ENCODE measurements around the gene MOB3B.

The MOB3B gene

DNA sequence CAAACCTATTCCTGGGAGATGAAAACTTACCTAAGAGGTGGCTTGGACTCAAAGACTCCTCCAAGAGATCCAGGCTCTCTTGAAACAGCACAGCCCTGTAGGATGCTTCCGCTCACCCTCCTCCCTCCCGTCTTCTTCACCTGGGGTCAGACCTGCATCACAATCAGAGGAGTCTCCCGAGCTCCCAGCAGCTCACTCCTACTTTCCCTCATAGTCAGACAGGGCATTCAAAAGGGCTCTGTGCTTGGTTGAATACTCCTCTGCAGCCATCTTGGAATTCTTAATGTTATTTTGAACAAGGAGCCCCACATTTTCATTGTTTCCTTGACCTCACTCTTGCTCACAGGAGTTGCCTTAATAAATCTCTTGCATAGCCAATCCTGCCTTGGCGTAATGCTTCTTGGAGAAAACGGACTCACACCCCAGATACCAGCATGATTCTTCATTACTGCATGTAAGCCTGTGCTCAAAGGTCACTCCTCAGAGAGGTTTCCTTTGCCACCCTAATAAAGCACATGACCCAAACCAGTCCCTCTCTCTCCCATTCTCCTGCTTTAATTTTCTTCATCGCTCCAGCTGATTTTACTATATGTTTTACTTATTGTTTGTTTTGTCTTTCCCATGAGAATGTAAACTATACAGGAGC lies 52.6 kb downstream of the MOB3B start:
- H3K9me2 ChIP-seq (ENCODE audit: low read depth, low read length) = no peaks in the 10 kb centered on the region
- no peaks in the 10 kb centered on the region for H3K79me2 ChIP-seq (ENCODE audit: insufficient read depth, low read length)
- TF ChIP-seq, protein P1, sequence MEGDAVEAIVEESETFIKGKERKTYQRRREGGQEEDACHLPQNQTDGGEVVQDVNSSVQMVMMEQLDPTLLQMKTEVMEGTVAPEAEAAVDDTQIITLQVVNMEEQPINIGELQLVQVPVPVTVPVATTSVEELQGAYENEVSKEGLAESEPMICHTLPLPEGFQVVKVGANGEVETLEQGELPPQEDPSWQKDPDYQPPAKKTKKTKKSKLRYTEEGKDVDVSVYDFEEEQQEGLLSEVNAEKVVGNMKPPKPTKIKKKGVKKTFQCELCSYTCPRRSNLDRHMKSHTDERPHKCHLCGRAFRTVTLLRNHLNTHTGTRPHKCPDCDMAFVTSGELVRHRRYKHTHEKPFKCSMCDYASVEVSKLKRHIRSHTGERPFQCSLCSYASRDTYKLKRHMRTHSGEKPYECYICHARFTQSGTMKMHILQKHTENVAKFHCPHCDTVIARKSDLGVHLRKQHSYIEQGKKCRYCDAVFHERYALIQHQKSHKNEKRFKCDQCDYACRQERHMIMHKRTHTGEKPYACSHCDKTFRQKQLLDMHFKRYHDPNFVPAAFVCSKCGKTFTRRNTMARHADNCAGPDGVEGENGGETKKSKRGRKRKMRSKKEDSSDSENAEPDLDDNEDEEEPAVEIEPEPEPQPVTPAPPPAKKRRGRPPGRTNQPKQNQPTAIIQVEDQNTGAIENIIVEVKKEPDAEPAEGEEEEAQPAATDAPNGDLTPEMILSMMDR (IDR thresholded peaks at IDR 0.05; ENCODE audit: low read length) = no peak
- TF ChIP-seq EZH2 (IDR thresholded peaks at IDR 0.05; ENCODE audit: borderline replicate concordance, low read length) = no peak
- no peak overlapping the region for H3K27ac ChIP-seq (ENCODE audit: low read depth, low read length, poor library complexity, severe bottlenecking)
- H3K4me2 ChIP-seq (ENCODE audit: low read length) = no peak overlapping the region
- no peaks in the 10 kb centered on the region for H3K4me1 ChIP-seq (ENCODE audit: insufficient read depth, low read length, severe bottlenecking)
- no peaks in the 10 kb centered on the region for H3K9me3 ChIP-seq (ENCODE audit: low read length)
- H2AFZ ChIP-seq (ENCODE audit: low read length) = no peak overlapping the region
- no peak overlapping the region for H3K9ac ChIP-seq (ENCODE audit: low read length)
- H3F3A ChIP-seq (ENCODE audit: insufficient read depth, low read length) = no peaks in the 10 kb centered on the region
- no peaks in the 10 kb centered on the region for H3K27me3 ChIP-seq (ENCODE audit: insufficient read depth, low read length)
- no peaks in the 10 kb centered on the region for H3K36me3 ChIP-seq (ENCODE audit: insufficient read depth, low read length)
- no peaks in the 10 kb centered on the region for H4K20me1 ChIP-seq (ENCODE audit: insufficient read depth, low read length)
- no peak overlapping the region for H3K4me3 ChIP-seq (ENCODE audit: low read depth, low read length, poor library complexity, severe bottlenecking)

- Histone ChIP-seq H3K36me3 (ENCODE audit: insufficient read depth, low read length) (no peaks in the 10 kb centered on the region), H3K4me3 (ENCODE audit: low read depth, low read length, poor library complexity, severe bottlenecking) (no peak overlapping the region), H3K9me2 (ENCODE audit: low read depth, low read length) (no peaks in the 10 kb centered on the region), H3K79me2 (ENCODE audit: insufficient read depth, low read length) (no peaks in the 10 kb centered on the region), H3K27ac (ENCODE audit: low read depth, low read length, poor library complexity, severe bottlenecking) (no peak overlapping the region), H4K20me1 (ENCODE audit: insufficient read depth, low read length) (no peaks in the 10 kb centered on the region), H3K4me2 (ENCODE audit: low read length) (no peak overlapping the region), H3K9me3 (ENCODE audit: low read length) (no peaks in the 10 kb centered on the region), H3K9ac (ENCODE audit: low read length) (no peak overlapping the region), H3K4me1 (ENCODE audit: insufficient read depth, low read length, severe bottlenecking) (no peaks in the 10 kb centered on the region), H2AFZ (ENCODE audit: low read length) (no peak overlapping the region), H3F3A (ENCODE audit: insufficient read depth, low read length) (no peaks in the 10 kb centered on the region), H3K27me3 (ENCODE audit: insufficient read depth, low read length) (no peaks in the 10 kb centered on the region)
- TF ChIP-seq EZH2 (IDR thresholded peaks at IDR 0.05; ENCODE audit: borderline replicate concordance, low read length) = no peak
- TF ChIP-seq, protein P1 (IDR thresholded peaks at IDR 0.05; ENCODE audit: low read length) = no peak
These were observed 54.5 kb downstream of the MOB3B start for GRCh38 chr9:27475057-27475595.

- Histone ChIP-seq H2AFZ (ENCODE audit: low read length) (no peak overlapping the region), H3K9me2 (ENCODE audit: low read depth, low read length) (no peaks in the 10 kb centered on the region), H4K20me1 (ENCODE audit: insufficient read depth, low read length) (no peaks in the 10 kb centered on the region), H3K4me2 (ENCODE audit: low read length) (no peak overlapping the region), H3K4me1 (ENCODE audit: insufficient read depth, low read length, severe bottlenecking) (no peaks in the 10 kb centered on the region), H3K9me3 (ENCODE audit: low read length) (no peaks in the 10 kb centered on the region), H3K79me2 (ENCODE audit: insufficient read depth, low read length) (no peaks in the 10 kb centered on the region), H3K36me3 (ENCODE audit: insufficient read depth, low read length) (no peaks in the 10 kb centered on the region), H3F3A (ENCODE audit: insufficient read depth, low read length) (no peaks in the 10 kb centered on the region), H3K4me3 (ENCODE audit: low read depth, low read length, poor library complexity, severe bottlenecking) (no peak overlapping the region), H3K27me3 (ENCODE audit: insufficient read depth, low read length) (no peaks in the 10 kb centered on the region), H3K9ac (ENCODE audit: low read length) (no peak overlapping the region), H3K27ac (ENCODE audit: low read depth, low read length, poor library complexity, severe bottlenecking) (no peak overlapping the region)
- no peak for TF ChIP-seq EZH2 (IDR thresholded peaks at IDR 0.05; ENCODE audit: borderline replicate concordance, low read length)
- TF ChIP-seq, protein P1 (IDR thresholded peaks at IDR 0.05; ENCODE audit: low read length) = no peak
These were observed 55.3 kb downstream of the MOB3B start for GRCh38 chr9:27474305-27474704.
